HCT116 (cell line): ENCODE data around the gene GNG7. TPM values are rescaled to one million over a fixed set of nuclear protein-coding genes. Genes with fewer than 3 reads are reported as not detected.

Experiments used
- ATAC-seq: fragments of 200-7000 bp; cut with Tn5 transposase; 2 replicates; pipeline ENCODE4 v1.9.1; 2020; ENCODE audit warnings: mild to moderate bottlenecking, moderate library complexity
- BruUV-seq: library from RNA; stranded (reverse); fragments of 400-500 nt; replicated peaks from 2 replicates; lab custom pipeline; 2021; lab: Mats Ljungman, UMichigan
- CTCF ChIA-PET: fragments of 300-600 bp; sonication (Branson Sonifier 250); formaldehyde crosslinking; loops from one replicate; lab custom pipeline; 2021; ENCODE audit warnings: antibody characterized with exemption; lab: Charles Lee
- POLR2A ChIA-PET: fragments of 300-600, 350-600 bp; sonication (Branson Sonifier 250); formaldehyde crosslinking; loops from one replicate; lab custom pipeline; 2021; ENCODE audit warnings: antibody characterized with exemption; lab: Charles Lee
- RAD21 ChIA-PET, 2 experiments: fragments of 300-600 bp; sonication (Branson Sonifier 250); formaldehyde crosslinking; loops; one replicate each; lab custom pipeline; 2023; ENCODE audit warnings: low total read pairs in 2 of 2; ENCODE audit not compliant: uncharacterized antibody in 2 of 2, unreplicated experiment in 2 of 2, low non-redundant PET in 1 of 2; lab: Charles Lee
- DNase-seq: peaks from one replicate; pipeline ENCODE4 v3.0.0-alpha.2; 2010; ENCODE audit warnings: low read depth, low spot score
- H2AFZ ChIP-seq: fragments of 200-600 bp; shearing (Covaris generic), sonication (generic); 2 replicates; pipeline ENCODE4 v1.6.1; 2017; ENCODE audit warnings: low read depth, mixed run types, mixed read lengths, antibody characterized with exemption, low read length; ENCODE audit not compliant: poor library complexity, severe bottlenecking
- H3K27ac ChIP-seq: 2 replicates; pipeline ENCODE4 v1.5.1; 2012; ENCODE audit warnings: low read depth, low read length
- H3K27me3 ChIP-seq: fragments of 200-600 bp; sonication (generic); 2 replicates; pipeline ENCODE4 v1.6.1; 2016; ENCODE audit warnings: mixed run types, low read length, mixed read lengths; ENCODE audit not compliant: insufficient read depth
- H3K36me3 ChIP-seq, 2 experiments: fragments of 200-500 bp in 1 of 2; fragments of 200-600 bp in 1 of 2; sonication (Bioruptor generic) in 1 of 2; sonication (generic) in 1 of 2; 2 replicates each; pipeline versions ENCODE4 v1.5.1 to v1.6.1; 2014 to 2016; ENCODE audit warnings: low read length in 2 of 2, inconsistent platforms in 1 of 2, mixed read lengths in 1 of 2, mixed run types in 1 of 2; ENCODE audit not compliant: insufficient read depth in 2 of 2, control insufficient read depth in 1 of 2
- H3K4me1 ChIP-seq, 2 experiments: fragments of 200-600 bp in 1 of 2; sonication (generic) in 1 of 2; 2 replicates each; pipeline versions ENCODE4 v1.5.1 to v1.6.1; 2012 to 2017; ENCODE audit warnings: low read length in 2 of 2, inconsistent platforms in 1 of 2, mild to moderate bottlenecking in 1 of 2, mixed read lengths in 1 of 2, mixed run types in 1 of 2, moderate library complexity in 1 of 2; ENCODE audit not compliant: insufficient read depth in 2 of 2, control insufficient read depth in 1 of 2
- H3K4me2 ChIP-seq: fragments of 200-600 bp; sonication (generic); 2 replicates; pipeline ENCODE4 v1.6.1; 2017; ENCODE audit warnings: mixed run types, low read length, mixed read lengths
- H3K4me3 ChIP-seq, 2 experiments: fragments of 200-600 bp in 1 of 2; sonication (generic) in 1 of 2; replicated peaks in 1 of 2; 2 replicates each; pipeline ENCODE4 v1.5.1; 2011 to 2016; ENCODE audit warnings: low read length in 2 of 2, control low read depth in 1 of 2, low read depth in 1 of 2, mild to moderate bottlenecking in 1 of 2, mixed read lengths in 1 of 2, mixed run types in 1 of 2
- H3K79me2 ChIP-seq: fragments of 200-600 bp; sonication (generic); 2 replicates; pipeline ENCODE4 v1.6.1; 2017; ENCODE audit warnings: mild to moderate bottlenecking, mixed run types, low read length, moderate library complexity, mixed read lengths; ENCODE audit not compliant: insufficient read depth
- H3K9ac ChIP-seq: fragments of 200-600 bp; sonication (generic); 2 replicates; pipeline ENCODE4 v1.6.1; 2016; ENCODE audit warnings: low read length, mixed read lengths
- H3K9me2 ChIP-seq: fragments of 200-600 bp; sonication (generic), shearing (Covaris generic); 2 replicates; pipeline ENCODE4 v1.6.1; 2017; ENCODE audit warnings: mixed run types, mild to moderate bottlenecking, moderate library complexity; ENCODE audit not compliant: insufficient read depth
- H3K9me3 ChIP-seq, 2 experiments: fragments of 200-500 bp in 1 of 2; fragments of 200-600 bp in 1 of 2; sonication (Bioruptor generic) in 1 of 2; sonication (generic) in 1 of 2; 2 replicates each; pipeline ENCODE4 v1.6.1; 2014 to 2017; ENCODE audit warnings: low read length in 2 of 2, mixed read lengths in 2 of 2, inconsistent platforms in 1 of 2, low read depth in 1 of 2, mild to moderate bottlenecking in 1 of 2, mixed run types in 1 of 2, moderate library complexity in 1 of 2; ENCODE audit not compliant: control insufficient read depth in 1 of 2, insufficient read depth in 1 of 2
- H4K20me1 ChIP-seq: fragments of 200-600 bp; sonication (generic), shearing (Covaris generic); 2 replicates; pipeline ENCODE4 v1.6.1; 2017; ENCODE audit warnings: mixed run types, mild to moderate bottlenecking, moderate library complexity; ENCODE audit not compliant: insufficient read depth
- CBX3 ChIP-seq: IDR thresholded peaks from 2 replicates; pipeline ENCODE4 v1.6.1; 2012; ENCODE audit warnings: low read depth
- CEBPB ChIP-seq: IDR thresholded peaks from 2 replicates; pipeline ENCODE4 v1.6.1; 2012; ENCODE audit warnings: low read depth
- CTCF ChIP-seq, 3 experiments: fragments of 200-600 bp in 1 of 3; sonication (generic) in 1 of 3; IDR thresholded peaks in 2 of 3; conservative IDR thresholded peaks in 1 of 3; 2 replicates each; pipeline ENCODE4 v1.5.1; 2012 to 2017; ENCODE audit warnings: low read depth in 2 of 3, low read length in 2 of 3, antibody characterized with exemption in 1 of 3, borderline replicate concordance in 1 of 3, control low read depth in 1 of 3, mild to moderate bottlenecking in 1 of 3, mixed read lengths in 1 of 3, mixed run types in 1 of 3, moderate library complexity in 1 of 3; ENCODE audit not compliant: insufficient read depth in 1 of 3
- EGR1 ChIP-seq: IDR thresholded peaks from 2 replicates; pipeline ENCODE4 v1.6.1; 2012; ENCODE audit warnings: low read depth
- ELF1 ChIP-seq: IDR thresholded peaks from 2 replicates; pipeline ENCODE4 v1.6.1; 2012; ENCODE audit warnings: low read depth, borderline replicate concordance
- EZH2 ChIP-seq: fragments of 200-600 bp; sonication (generic); IDR thresholded peaks from 2 replicates; pipeline ENCODE4 v1.6.1; 2017; ENCODE audit warnings: antibody characterized with exemption, mixed run types
- EZH2phosphoT487 ChIP-seq: fragments of 200-600 bp; IDR thresholded peaks from 2 replicates; pipeline ENCODE4 v1.6.1; 2018; ENCODE audit warnings: antibody characterized with exemption, borderline replicate concordance
- JUND ChIP-seq: IDR thresholded peaks from 2 replicates; pipeline ENCODE4 v1.6.1; 2012
- MAX ChIP-seq: IDR thresholded peaks from 2 replicates; pipeline ENCODE4 v1.6.1; 2012
- POLR2A ChIP-seq: IDR thresholded peaks from 2 replicates; pipeline ENCODE4 v1.7.0; 2011; ENCODE audit warnings: borderline replicate concordance; ENCODE audit not compliant: insufficient read depth, insufficient read length; ENCODE audit errors: extremely low read depth
- POLR2AphosphoS5 ChIP-seq: IDR thresholded peaks from 2 replicates; pipeline ENCODE4 v1.6.1; 2011; ENCODE audit warnings: mild to moderate bottlenecking, low read depth, low read length, moderate library complexity
- RAD21 ChIP-seq: IDR thresholded peaks from 2 replicates; pipeline ENCODE4 v1.6.1; 2012; ENCODE audit warnings: low read depth, mild to moderate bottlenecking
- REST ChIP-seq: IDR thresholded peaks from 2 replicates; pipeline ENCODE4 v1.6.1; 2012; ENCODE audit warnings: low read depth
- SIN3A ChIP-seq: IDR thresholded peaks from 2 replicates; pipeline ENCODE4 v1.6.1; 2012; ENCODE audit warnings: low read depth
- SP1 ChIP-seq: IDR thresholded peaks from 2 replicates; pipeline ENCODE4 v1.6.1; 2012; ENCODE audit warnings: low read depth
- SRF ChIP-seq: IDR thresholded peaks from 2 replicates; pipeline ENCODE4 v1.6.1; 2012; ENCODE audit warnings: low read depth
- TCF7L2 ChIP-seq: IDR thresholded peaks from 2 replicates; pipeline ENCODE4 v1.7.0; 2011; ENCODE audit warnings: borderline replicate concordance, inconsistent platforms; ENCODE audit not compliant: insufficient read depth, insufficient read length; ENCODE audit errors: extremely low read depth
- YY1 ChIP-seq: IDR thresholded peaks from 2 replicates; pipeline ENCODE4 v1.6.1; 2011; ENCODE audit warnings: low read length, low read depth, moderate library complexity, mild to moderate bottlenecking; ENCODE audit not compliant: insufficient replicate concordance; ENCODE audit errors: extremely low read depth
- ZFX ChIP-seq: fragments of 450-650 bp; IDR thresholded peaks from 2 replicates; pipeline ENCODE4 v1.6.1; 2017
- ZNF274 ChIP-seq: fragments of 200-500 bp; sonication (Bioruptor generic); IDR thresholded peaks from 2 replicates; pipeline ENCODE4 v1.6.1; 2014; ENCODE audit warnings: mild to moderate bottlenecking, low read depth, low read length, inconsistent platforms
- intact Hi-C: fragments of 100-400 bp; cut with micrococcal nuclease; formaldehyde crosslinking; loops from 2 replicates; pipeline ENCODE4 v1.10.0; 2022
- total RNA-seq: library from RNA; stranded (reverse); gene quantifications from one replicate; pipeline ENCODE4 v1.2.1, GENCODE V29; 2021; ENCODE audit not compliant: unreplicated experiment
- TF ChIP-seq, protein P1 (sequence below): IDR thresholded peaks from 2 replicates; pipeline ENCODE4 v1.6.1; 2011; ENCODE audit warnings: mild to moderate bottlenecking, low read length, moderate library complexity; ENCODE audit not compliant: insufficient replicate concordance; ENCODE audit errors: extremely low read depth

Gene GNG7
- total RNA-seq, 1 experiment from 2014 or later, result 11.3 TPM

DNA sequence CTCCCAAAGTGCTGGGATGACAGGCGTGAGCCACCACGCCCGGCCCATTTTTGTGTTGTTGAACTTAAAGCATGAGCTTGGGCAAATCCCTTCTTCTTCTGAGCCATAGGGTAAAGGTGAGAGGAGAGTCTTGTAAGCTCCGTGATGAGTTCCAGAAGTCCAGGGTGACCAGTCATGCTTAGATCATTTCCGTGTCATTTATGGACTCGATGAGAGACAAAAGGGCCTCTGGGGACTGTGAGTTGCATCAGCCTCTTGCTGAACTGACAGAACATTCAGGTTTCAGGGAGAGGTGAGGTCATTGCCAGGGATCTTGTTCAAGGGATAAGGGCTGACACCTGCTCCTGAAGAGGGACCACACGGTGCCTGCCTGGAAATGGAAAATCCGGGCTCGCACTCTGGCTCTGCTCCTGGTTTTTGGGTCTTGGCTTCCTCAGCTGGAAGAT, 173.0 kb downstream of the GNG7 start:
- peak overlapping the region in 1 of 2 experiments; percentile 3; a peak in 1 of 4 replicates for H3K4me3 ChIP-seq
- TF ChIP-seq POLR2AphosphoS5 (peak; percentile 63), EZH2phosphoT487 (no peak), SIN3A (peak; percentile 82), CBX3 (peak; percentile 90), RAD21 (no peak; the same call in 1 of the 2 replicates), SP1 (peak; percentile 96), ELF1 (no peak; the same call in 1 of the 2 replicates), TCF7L2 (peak; percentile 70), ZNF274 (no peak), YY1 (no peak), POLR2A (no peak), JUND (peak; percentile 91), SRF (peak; percentile 55; the same call in 1 of the 2 replicates), EGR1 (no peak), MAX (peak; percentile 84), CEBPB (peak; percentile 97), CTCF (IDR thresholded peaks at IDR 0.05 in 2 of 3, conservative IDR thresholded peaks at IDR 0.05 in 1 of 3; ENCODE audit: borderline replicate concordance in 1 of 3, insufficient read depth in 1 of 3, low read depth in 2 of 3, low read length in 2 of 3) (no peak), REST (no peak), EZH2 (no peak), ZFX (no peak)
- TF ChIP-seq, protein P1, sequence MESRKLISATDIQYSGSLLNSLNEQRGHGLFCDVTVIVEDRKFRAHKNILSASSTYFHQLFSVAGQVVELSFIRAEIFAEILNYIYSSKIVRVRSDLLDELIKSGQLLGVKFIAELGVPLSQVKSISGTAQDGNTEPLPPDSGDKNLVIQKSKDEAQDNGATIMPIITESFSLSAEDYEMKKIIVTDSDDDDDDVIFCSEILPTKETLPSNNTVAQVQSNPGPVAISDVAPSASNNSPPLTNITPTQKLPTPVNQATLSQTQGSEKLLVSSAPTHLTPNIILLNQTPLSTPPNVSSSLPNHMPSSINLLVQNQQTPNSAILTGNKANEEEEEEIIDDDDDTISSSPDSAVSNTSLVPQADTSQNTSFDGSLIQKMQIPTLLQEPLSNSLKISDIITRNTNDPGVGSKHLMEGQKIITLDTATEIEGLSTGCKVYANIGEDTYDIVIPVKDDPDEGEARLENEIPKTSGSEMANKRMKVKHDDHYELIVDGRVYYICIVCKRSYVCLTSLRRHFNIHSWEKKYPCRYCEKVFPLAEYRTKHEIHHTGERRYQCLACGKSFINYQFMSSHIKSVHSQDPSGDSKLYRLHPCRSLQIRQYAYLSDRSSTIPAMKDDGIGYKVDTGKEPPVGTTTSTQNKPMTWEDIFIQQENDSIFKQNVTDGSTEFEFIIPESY, result peak; percentile 58

More for the DNA sequence above, 173.0 kb downstream of the GNG7 start:
- POLR2A ChIA-PET, result interaction anchor here (0.9 to 6.9 kb wide), 6 partner anchors 11 to 53 kb away, joined by 3 to 73 read pairs (median 13); partner anchors contain the start of gene GADD45B
- Histone ChIP-seq H3K36me3 (no peaks in the 10 kb centered on the region), H4K20me1 (no peaks in the 10 kb centered on the region), H3K4me2 (peak overlapping the region; percentile 69), H3K4me1 (peaks cover 61 to 88% of the 10 kb centered on the region in 2 experiments), H2AFZ (no peak overlapping the region), H3K27ac (peak overlapping the region; percentile 7), H3K27me3 (no peaks in the 10 kb centered on the region), H3K9me3 (no peaks in the 10 kb centered on the region), H3K9ac (peak overlapping the region; percentile 41), H3K79me2 (no peaks in the 10 kb centered on the region), H3K9me2 (no peaks in the 10 kb centered on the region)
- intact Hi-C loops, result no loop called here
- peak; percentile 49 for ATAC-seq
- BruUV-seq, result no TSS peak
- CTCF ChIA-PET, result interaction anchor here (1.0 kb wide), 1 partner anchor 82 kb away, joined by 6 read pairs; no protein-coding TSS in a partner anchor
- peak; percentile 97 for DNase-seq
- RAD21 ChIA-PET, result no interaction called here
